ENCODE measurements around the gene PIPOX. TPM values are rescaled to one million over a fixed set of nuclear protein-coding genes. Genes with fewer than 3 reads are reported as not detected.

The PIPOX gene
- total and polyA plus RNA-seq, 2 of the 13 experiments (the other 11 are each of a cell fraction or from before 2014, with no cell fraction given): 87.3 to 154 TPM

DNA sequence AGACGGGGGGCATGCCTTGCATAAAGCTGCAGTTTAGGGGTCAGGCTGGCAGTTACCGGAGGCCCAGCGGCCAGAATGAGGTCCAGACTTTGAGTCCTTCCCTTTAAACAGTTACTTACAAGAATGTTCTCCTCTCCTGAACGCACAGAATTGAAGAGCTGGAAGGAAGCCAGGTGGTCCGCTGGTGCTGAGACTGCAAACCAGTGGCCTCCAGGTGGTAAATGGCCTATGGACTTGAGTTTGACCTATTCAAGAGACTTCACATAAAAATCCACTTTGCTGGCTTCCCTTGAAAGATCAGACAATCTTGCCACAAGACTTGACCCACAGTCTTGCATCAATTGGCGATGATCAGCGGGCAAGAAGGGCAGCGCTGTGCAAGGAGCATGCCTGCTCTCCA lies 22.4 kb upstream of the PIPOX start:
- intact Hi-C loops (cut with micrococcal nuclease; ENCODE audit: unreplicated experiment) (no loop called here), in situ Hi-C loops (cut with HindIII; ENCODE audit: extremely low pct_ligation_motif_present, low pct_unique_long_range_greater_than_20kb) (no loop called here)
- ChIA-PET POLR2A (no interaction called here), CTCF (ENCODE audit: low intra/inter-chr PET ratio, low total read pairs) (no interaction called here)
- H3K4me3 ChIP-seq (replicated peaks in 1 of 3; ENCODE audit: insufficient read depth in 1 of 3, low read depth in 2 of 3, low read length in 3 of 3): no peak overlapping the region
- no peak for ATAC-seq
- no peaks in the 10 kb centered on the region for H3K79me2 ChIP-seq (ENCODE audit: insufficient read depth, low read length)
- H4K20me1 ChIP-seq (ENCODE audit: insufficient read depth, low read length): no peaks in the 10 kb centered on the region
- no TSS peak for BruUV-seq (replicated peaks)
- peaks cover 19% of the 10 kb centered on the region for H3K4me1 ChIP-seq (ENCODE audit: insufficient read depth, low read length)
- H3K27me3 ChIP-seq (ENCODE audit: control insufficient read depth in 1 of 2, insufficient read depth in 2 of 2, low read length in 2 of 2): peaks cover 3 to 84% of the 10 kb centered on the region in 2 experiments; a peak in 4 of 5 replicates
- no peaks in the 10 kb centered on the region for H3K36me3 ChIP-seq (replicated peaks in 1 of 2; ENCODE audit: control insufficient read depth in 1 of 2, insufficient read depth in 2 of 2, low read length in 2 of 2)
- 38% methylated on average over 7 of the region's 8 CpGs for WGBS (ENCODE audit: low lambda C conversion rate)
- FAIRE-seq: no peak
- no peaks in the 10 kb centered on the region for H3K9me3 ChIP-seq (ENCODE audit: low read length)
- DNase-seq (ENCODE audit: low spot score): no peak
- no peak overlapping the region for H3K27ac ChIP-seq (ENCODE audit: extremely low read length, insufficient read depth, low read length)
- no peak overlapping the region for H3K4me2 ChIP-seq (ENCODE audit: low read depth, low read length)
- H3K9ac ChIP-seq (ENCODE audit: insufficient read depth, low read depth, low read length): no peak overlapping the region
- H2AFZ ChIP-seq (ENCODE audit: low read length): no peak overlapping the region
- TF ChIP-seq SOX13 (IDR thresholded peaks at IDR 0.05) (no peak), SOX13 (CRISPR knock-in tag; conservative IDR thresholded peaks at IDR 0.05 in 1 of 2, IDR thresholded peaks at IDR 0.05 in 1 of 2) (no peak), ZNF121 (CRISPR knock-in tag; IDR thresholded peaks at IDR 0.05) (no peak), ZNF607 (CRISPR knock-in tag; IDR thresholded peaks at IDR 0.05; ENCODE audit: borderline replicate concordance) (no peak), ZNF850 (CRISPR knock-in tag; conservative IDR thresholded peaks at IDR 0.05) (no peak), ZNF577 (CRISPR knock-in tag; IDR thresholded peaks at IDR 0.05; ENCODE audit: borderline replicate concordance, low read depth) (no peak), ZNF30 (CRISPR knock-in tag; IDR thresholded peaks at IDR 0.05) (no peak), HOXA9 (CRISPR knock-in tag; IDR thresholded peaks at IDR 0.05; ENCODE audit: borderline replicate concordance) (no peak), RXRA (CRISPR knock-in tag; IDR thresholded peaks at IDR 0.05) (no peak), SMAD9 (CRISPR knock-in tag; IDR thresholded peaks at IDR 0.05) (no peak), HOXA7 (CRISPR knock-in tag; IDR thresholded peaks at IDR 0.05) (no peak), ZNF740 (CRISPR knock-in tag; IDR thresholded peaks at IDR 0.05) (no peak), ETV6 (CRISPR knock-in tag; conservative IDR thresholded peaks at IDR 0.05) (no peak)
- TF ChIP-seq, protein P1, sequence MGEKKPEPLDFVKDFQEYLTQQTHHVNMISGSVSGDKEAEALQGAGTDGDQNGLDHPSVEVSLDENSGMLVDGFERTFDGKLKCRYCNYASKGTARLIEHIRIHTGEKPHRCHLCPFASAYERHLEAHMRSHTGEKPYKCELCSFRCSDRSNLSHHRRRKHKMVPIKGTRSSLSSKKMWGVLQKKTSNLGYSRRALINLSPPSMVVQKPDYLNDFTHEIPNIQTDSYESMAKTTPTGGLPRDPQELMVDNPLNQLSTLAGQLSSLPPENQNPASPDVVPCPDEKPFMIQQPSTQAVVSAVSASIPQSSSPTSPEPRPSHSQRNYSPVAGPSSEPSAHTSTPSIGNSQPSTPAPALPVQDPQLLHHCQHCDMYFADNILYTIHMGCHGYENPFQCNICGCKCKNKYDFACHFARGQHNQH (CRISPR knock-in tag; IDR thresholded peaks at IDR 0.05): no peak
- TF ChIP-seq, protein P2, sequence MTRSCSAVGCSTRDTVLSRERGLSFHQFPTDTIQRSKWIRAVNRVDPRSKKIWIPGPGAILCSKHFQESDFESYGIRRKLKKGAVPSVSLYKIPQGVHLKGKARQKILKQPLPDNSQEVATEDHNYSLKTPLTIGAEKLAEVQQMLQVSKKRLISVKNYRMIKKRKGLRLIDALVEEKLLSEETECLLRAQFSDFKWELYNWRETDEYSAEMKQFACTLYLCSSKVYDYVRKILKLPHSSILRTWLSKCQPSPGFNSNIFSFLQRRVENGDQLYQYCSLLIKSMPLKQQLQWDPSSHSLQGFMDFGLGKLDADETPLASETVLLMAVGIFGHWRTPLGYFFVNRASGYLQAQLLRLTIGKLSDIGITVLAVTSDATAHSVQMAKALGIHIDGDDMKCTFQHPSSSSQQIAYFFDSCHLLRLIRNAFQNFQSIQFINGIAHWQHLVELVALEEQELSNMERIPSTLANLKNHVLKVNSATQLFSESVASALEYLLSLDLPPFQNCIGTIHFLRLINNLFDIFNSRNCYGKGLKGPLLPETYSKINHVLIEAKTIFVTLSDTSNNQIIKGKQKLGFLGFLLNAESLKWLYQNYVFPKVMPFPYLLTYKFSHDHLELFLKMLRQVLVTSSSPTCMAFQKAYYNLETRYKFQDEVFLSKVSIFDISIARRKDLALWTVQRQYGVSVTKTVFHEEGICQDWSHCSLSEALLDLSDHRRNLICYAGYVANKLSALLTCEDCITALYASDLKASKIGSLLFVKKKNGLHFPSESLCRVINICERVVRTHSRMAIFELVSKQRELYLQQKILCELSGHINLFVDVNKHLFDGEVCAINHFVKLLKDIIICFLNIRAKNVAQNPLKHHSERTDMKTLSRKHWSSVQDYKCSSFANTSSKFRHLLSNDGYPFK (CRISPR knock-in tag; IDR thresholded peaks at IDR 0.05; ENCODE audit: borderline replicate concordance): no peak
- TF ChIP-seq, protein P3, sequence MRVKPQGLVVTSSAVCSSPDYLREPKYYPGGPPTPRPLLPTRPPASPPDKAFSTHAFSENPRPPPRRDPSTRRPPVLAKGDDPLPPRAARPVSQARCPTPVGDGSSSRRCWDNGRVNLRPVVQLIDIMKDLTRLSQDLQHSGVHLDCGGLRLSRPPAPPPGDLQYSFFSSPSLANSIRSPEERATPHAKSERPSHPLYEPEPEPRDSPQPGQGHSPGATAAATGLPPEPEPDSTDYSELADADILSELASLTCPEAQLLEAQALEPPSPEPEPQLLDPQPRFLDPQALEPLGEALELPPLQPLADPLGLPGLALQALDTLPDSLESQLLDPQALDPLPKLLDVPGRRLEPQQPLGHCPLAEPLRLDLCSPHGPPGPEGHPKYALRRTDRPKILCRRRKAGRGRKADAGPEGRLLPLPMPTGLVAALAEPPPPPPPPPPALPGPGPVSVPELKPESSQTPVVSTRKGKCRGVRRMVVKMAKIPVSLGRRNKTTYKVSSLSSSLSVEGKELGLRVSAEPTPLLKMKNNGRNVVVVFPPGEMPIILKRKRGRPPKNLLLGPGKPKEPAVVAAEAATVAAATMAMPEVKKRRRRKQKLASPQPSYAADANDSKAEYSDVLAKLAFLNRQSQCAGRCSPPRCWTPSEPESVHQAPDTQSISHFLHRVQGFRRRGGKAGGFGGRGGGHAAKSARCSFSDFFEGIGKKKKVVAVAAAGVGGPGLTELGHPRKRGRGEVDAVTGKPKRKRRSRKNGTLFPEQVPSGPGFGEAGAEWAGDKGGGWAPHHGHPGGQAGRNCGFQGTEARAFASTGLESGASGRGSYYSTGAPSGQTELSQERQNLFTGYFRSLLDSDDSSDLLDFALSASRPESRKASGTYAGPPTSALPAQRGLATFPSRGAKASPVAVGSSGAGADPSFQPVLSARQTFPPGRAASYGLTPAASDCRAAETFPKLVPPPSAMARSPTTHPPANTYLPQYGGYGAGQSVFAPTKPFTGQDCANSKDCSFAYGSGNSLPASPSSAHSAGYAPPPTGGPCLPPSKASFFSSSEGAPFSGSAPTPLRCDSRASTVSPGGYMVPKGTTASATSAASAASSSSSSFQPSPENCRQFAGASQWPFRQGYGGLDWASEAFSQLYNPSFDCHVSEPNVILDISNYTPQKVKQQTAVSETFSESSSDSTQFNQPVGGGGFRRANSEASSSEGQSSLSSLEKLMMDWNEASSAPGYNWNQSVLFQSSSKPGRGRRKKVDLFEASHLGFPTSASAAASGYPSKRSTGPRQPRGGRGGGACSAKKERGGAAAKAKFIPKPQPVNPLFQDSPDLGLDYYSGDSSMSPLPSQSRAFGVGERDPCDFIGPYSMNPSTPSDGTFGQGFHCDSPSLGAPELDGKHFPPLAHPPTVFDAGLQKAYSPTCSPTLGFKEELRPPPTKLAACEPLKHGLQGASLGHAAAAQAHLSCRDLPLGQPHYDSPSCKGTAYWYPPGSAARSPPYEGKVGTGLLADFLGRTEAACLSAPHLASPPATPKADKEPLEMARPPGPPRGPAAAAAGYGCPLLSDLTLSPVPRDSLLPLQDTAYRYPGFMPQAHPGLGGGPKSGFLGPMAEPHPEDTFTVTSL (CRISPR knock-in tag; IDR thresholded peaks at IDR 0.05; ENCODE audit: borderline replicate concordance): no peak
